Lower leg skin (tissue), 3 donors: ENCODE measurements around the gene DUSP5.

Experiments
- POLR2A ChIP-seq, 2 donors: fragments of 450-650 bp; IDR thresholded peaks; one replicate each; pipeline ENCODE4 v1.6.1; 2016 to 2017; ENCODE audit warnings: antibody characterized with exemption in 2 of 2, mild to moderate bottlenecking in 1 of 2, moderate library complexity in 1 of 2
- TF ChIP-seq, protein P1 (sequence below), 3 donors: fragments of 450-650 bp; IDR thresholded peaks; one replicate each; pipeline ENCODE4 v1.5.1; 2016; ENCODE audit warnings: antibody characterized with exemption in 3 of 3, mild to moderate bottlenecking in 3 of 3, moderate library complexity in 2 of 3

DNA sequence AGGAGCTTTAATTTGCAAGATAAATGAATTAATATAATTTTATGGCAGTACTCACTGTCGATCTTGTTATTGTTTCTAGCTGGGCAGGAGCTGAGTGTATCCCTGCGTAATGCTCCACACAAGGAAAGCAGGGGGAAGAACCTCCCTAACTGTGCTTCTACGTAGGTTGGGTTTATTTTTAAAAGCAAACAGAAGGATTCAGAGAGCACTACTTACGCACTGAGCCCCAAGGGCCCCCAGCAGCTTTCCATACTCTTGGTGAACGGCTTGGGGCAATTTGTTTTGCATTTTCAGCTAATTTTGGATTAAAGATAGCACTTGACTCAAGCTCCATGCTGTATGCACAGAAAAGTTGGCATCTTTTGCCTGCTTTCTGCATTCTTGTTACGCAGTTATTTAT lies 9.6 kb downstream of the DUSP5 start:
- TF ChIP-seq POLR2A (IDR thresholded peaks at IDR 0.05) = no peak
- TF ChIP-seq, protein P1, sequence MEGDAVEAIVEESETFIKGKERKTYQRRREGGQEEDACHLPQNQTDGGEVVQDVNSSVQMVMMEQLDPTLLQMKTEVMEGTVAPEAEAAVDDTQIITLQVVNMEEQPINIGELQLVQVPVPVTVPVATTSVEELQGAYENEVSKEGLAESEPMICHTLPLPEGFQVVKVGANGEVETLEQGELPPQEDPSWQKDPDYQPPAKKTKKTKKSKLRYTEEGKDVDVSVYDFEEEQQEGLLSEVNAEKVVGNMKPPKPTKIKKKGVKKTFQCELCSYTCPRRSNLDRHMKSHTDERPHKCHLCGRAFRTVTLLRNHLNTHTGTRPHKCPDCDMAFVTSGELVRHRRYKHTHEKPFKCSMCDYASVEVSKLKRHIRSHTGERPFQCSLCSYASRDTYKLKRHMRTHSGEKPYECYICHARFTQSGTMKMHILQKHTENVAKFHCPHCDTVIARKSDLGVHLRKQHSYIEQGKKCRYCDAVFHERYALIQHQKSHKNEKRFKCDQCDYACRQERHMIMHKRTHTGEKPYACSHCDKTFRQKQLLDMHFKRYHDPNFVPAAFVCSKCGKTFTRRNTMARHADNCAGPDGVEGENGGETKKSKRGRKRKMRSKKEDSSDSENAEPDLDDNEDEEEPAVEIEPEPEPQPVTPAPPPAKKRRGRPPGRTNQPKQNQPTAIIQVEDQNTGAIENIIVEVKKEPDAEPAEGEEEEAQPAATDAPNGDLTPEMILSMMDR (IDR thresholded peaks at IDR 0.05) = no peak
